Lower lobe of right lung (tissue), 2 donors: ENCODE results near the gene RCCD1. TPM values are rescaled to one million over a fixed set of nuclear protein-coding genes. Genes with fewer than 3 reads are reported as not detected.

Experiments
- ATAC-seq, 2 donors: fragments of 200-7000 bp; cut with Tn5 transposase; one replicate each; pipeline ENCODE4 v1.9.1; 2020 to 2022; ENCODE audit warnings: mild to moderate bottlenecking in 2 of 2, moderate library complexity in 2 of 2
- DNase-seq: peaks from one replicate; pipeline ENCODE4 v3.0.0-alpha.2; 2020
- H3K27ac ChIP-seq: fragments of 200-600 bp; one replicate; pipeline ENCODE4 v1.8.0; 2022
- H3K27me3 ChIP-seq: fragments of 200-600 bp; one replicate; pipeline ENCODE4 v1.8.0; 2022; ENCODE audit warnings: low read depth
- H3K36me3 ChIP-seq: fragments of 200-600 bp; one replicate; pipeline ENCODE4 v1.8.0; 2022; ENCODE audit warnings: mild to moderate bottlenecking
- H3K4me1 ChIP-seq: fragments of 200-600 bp; one replicate; pipeline ENCODE4 v1.8.0; 2022
- H3K4me3 ChIP-seq: fragments of 200-600 bp; one replicate; pipeline ENCODE4 v1.8.0; 2022; ENCODE audit warnings: mild to moderate bottlenecking
- H3K9me3 ChIP-seq: fragments of 200-600 bp; one replicate; pipeline ENCODE4 v1.8.0; 2022
- CTCF ChIP-seq: fragments of 200-600 bp; IDR thresholded peaks from one replicate; pipeline ENCODE4 v1.8.0; 2022; ENCODE audit warnings: antibody characterized with exemption, mild to moderate bottlenecking
- intact Hi-C: fragments of 100-400 bp; cut with DNase I; formaldehyde crosslinking; loops from one replicate; pipeline ENCODE4 v1.11.0; 2022
- total RNA-seq: library from RNA; stranded (reverse); fragmentation: NEBNext Ultra II Directional; extraction: Animal tissue kit (Norgen Biotek cat#: 25700); gene quantifications from one replicate; pipeline ENCODE4 v1.2.1, GENCODE V29; 2021
- donor health status: DM: no; HTN: yes; CAD: no; lungs with severe emphysema.

The RCCD1 gene
- total RNA-seq, 1 donor from 2014 or later = 10.3 TPM

- no peak overlapping the region for H3K27ac ChIP-seq
- TF ChIP-seq CTCF = no peak
- H3K4me3 ChIP-seq = no peak overlapping the region
- intact Hi-C loops = no loop called here
- peaks cover 84% of the 10 kb centered on the region for H3K36me3 ChIP-seq
- no peaks in the 10 kb centered on the region for H3K9me3 ChIP-seq
- DNase-seq (no peak), ATAC-seq (no peak)
- no peaks in the 10 kb centered on the region for H3K4me1 ChIP-seq
- no peaks in the 10 kb centered on the region for H3K27me3 ChIP-seq
Measured at GRCh38 chr15:91001209-91001608, 46.5 kb downstream of the RCCD1 start.

- Histone ChIP-seq H3K9me3 (no peaks in the 10 kb centered on the region), H3K4me1 (no peaks in the 10 kb centered on the region), H3K4me3 (no peak overlapping the region), H3K27me3 (no peaks in the 10 kb centered on the region), H3K36me3 (peaks cover 100% of the 10 kb centered on the region), H3K27ac (no peak overlapping the region)
- intact Hi-C loops = no loop called here
- ATAC-seq (no peak), DNase-seq (no peak)
- no peak for TF ChIP-seq CTCF
Measured at GRCh38 chr15:91007266-91007665, 52.6 kb downstream of the RCCD1 start.

Other genes with a start within 250 kb of the RCCD1 start
- gene BLM, start 237.5 kb upstream of the RCCD1 start, total RNA-seq = 2.0 TPM
- 86.5 TPM for gene FURIN, start 86.3 kb upstream of the RCCD1 start, total RNA-seq
- gene FES, start 70.4 kb upstream of the RCCD1 start, total RNA-seq = 51.0 TPM
- 96.9 TPM for gene MAN2A2, start 51.6 kb upstream of the RCCD1 start, total RNA-seq
- gene HDDC3, start 22.3 kb upstream of the RCCD1 start, total RNA-seq = 16.0 TPM
- gene UNC45A, start 19.6 kb upstream of the RCCD1 start, total RNA-seq = 50.4 TPM
- 6.7 TPM for gene PRC1, start 39.7 kb downstream of the RCCD1 start, total RNA-seq
- gene VPS33B, start 67.7 kb downstream of the RCCD1 start, total RNA-seq = 13.3 TPM
- 1.2 TPM for gene SV2B, start 145.4 kb downstream of the RCCD1 start, total RNA-seq